DOHH2 (cell line): Measurements from ENCODE around the gene PGBD5.

ENCODE experiments used
- H3F3A ChIP-seq: fragments of 200-600 bp; sonication (generic), shearing (Covaris generic); 2 replicates; pipeline ENCODE4 v1.6.0; 2016; ENCODE audit warnings: antibody characterized with exemption, mild to moderate bottlenecking; ENCODE audit not compliant: control insufficient read depth, insufficient read depth
- H3K27ac ChIP-seq: fragments of 200-600 bp; sonication (generic); 2 replicates; pipeline ENCODE4 v1.5.1; 2014; ENCODE audit warnings: low read depth, mild to moderate bottlenecking, low read length, moderate library complexity
- H3K27me3 ChIP-seq: fragments of 200-600 bp; sonication (generic); 2 replicates; pipeline ENCODE4 v1.6.1; 2014; ENCODE audit warnings: mild to moderate bottlenecking, low read length, mixed read lengths; ENCODE audit not compliant: control insufficient read depth
- H3K36me3 ChIP-seq: fragments of 200-600 bp; sonication (generic); 2 replicates; pipeline ENCODE4 v1.6.1; 2014; ENCODE audit warnings: mild to moderate bottlenecking, low read length, moderate library complexity, mixed read lengths; ENCODE audit not compliant: control insufficient read depth
- H3K4me1 ChIP-seq: fragments of 200-600 bp; sonication (generic); 2 replicates; pipeline ENCODE4 v1.6.1; 2014; ENCODE audit warnings: mild to moderate bottlenecking, low read length, mixed read lengths; ENCODE audit not compliant: control insufficient read depth
- H3K4me2 ChIP-seq: fragments of 200-600 bp; sonication (generic); 2 replicates; pipeline ENCODE4 v1.6.0; 2014; ENCODE audit warnings: mild to moderate bottlenecking, low read length, moderate library complexity
- H3K4me3 ChIP-seq: fragments of 200-600 bp; sonication (generic); 2 replicates; pipeline ENCODE4 v1.5.1; 2014; ENCODE audit warnings: mild to moderate bottlenecking, low read length, mixed read lengths
- H3K79me2 ChIP-seq: fragments of 200-600 bp; sonication (generic); 2 replicates; pipeline ENCODE4 v1.6.1; 2014; ENCODE audit warnings: mild to moderate bottlenecking, low read length, mixed read lengths; ENCODE audit not compliant: control insufficient read depth
- H3K9me2 ChIP-seq: fragments of 200-600 bp; sonication (generic); replicated peaks from 2 replicates; pipeline ENCODE4 v1.6.1; 2014; ENCODE audit warnings: mild to moderate bottlenecking, low read length, mixed read lengths; ENCODE audit not compliant: control insufficient read depth
- H3K9me3 ChIP-seq: fragments of 200-600 bp; sonication (generic); 2 replicates; pipeline ENCODE4 v1.6.1; 2014; ENCODE audit warnings: antibody characterized with exemption, low read length, mixed read lengths; ENCODE audit not compliant: control insufficient read depth, insufficient read depth
- H4K20me1 ChIP-seq: fragments of 200-600 bp; sonication (generic); 2 replicates; pipeline ENCODE4 v1.6.0; 2014; ENCODE audit warnings: low read depth, mild to moderate bottlenecking, antibody characterized with exemption, low read length, moderate library complexity; ENCODE audit not compliant: control insufficient read depth, insufficient read depth
- EZH2phosphoT487 ChIP-seq: fragments of 200-600 bp; sonication (generic); IDR thresholded peaks from 2 replicates; pipeline ENCODE4 v1.6.1; 2017; ENCODE audit warnings: borderline replicate concordance, mild to moderate bottlenecking, antibody characterized with exemption, low read length, moderate library complexity, mixed read lengths
- TF ChIP-seq, protein P1 (sequence below): fragments of 200-600 bp; sonication (generic); IDR thresholded peaks from one replicate; pipeline ENCODE4 v1.5.1; 2014; ENCODE audit warnings: antibody characterized with exemption, mild to moderate bottlenecking, low read depth, low read length; ENCODE audit not compliant: poor library complexity, severe bottlenecking

The PGBD5 gene

DNA sequence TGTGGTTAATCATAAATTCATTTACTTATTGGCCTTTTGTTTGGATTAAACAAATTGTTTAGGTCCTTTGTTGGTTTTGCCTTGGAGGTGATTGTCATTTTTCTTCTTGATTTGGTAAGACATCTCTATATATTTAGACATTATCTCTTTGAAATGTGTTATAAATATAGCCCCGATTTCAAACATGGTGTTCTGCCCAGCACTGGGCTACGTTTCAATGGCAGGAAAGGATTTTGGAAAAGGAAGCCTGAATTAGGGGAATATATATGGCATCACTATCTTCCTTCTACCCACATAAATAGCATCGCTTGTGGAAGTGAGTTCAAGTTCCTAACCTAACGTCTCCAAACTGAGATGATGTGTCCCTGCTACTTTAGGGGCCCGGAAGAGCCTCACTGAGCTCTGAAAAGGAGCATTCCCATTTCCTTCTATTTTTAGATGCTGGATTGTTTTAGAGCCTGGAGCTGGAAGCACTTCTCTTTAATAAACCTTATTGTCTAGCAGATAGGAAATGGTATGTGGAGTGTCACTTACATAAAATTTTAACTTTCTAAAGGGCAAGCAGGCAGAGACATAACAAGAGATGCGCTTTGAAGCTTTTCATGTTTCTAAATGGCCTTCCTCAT is 39.4 kb downstream of the PGBD5 start:
- Histone ChIP-seq H3K27me3 (no peaks in the 10 kb centered on the region), H3K79me2 (no peaks in the 10 kb centered on the region), H3K9me2 (no peaks in the 10 kb centered on the region), H4K20me1 (no peaks in the 10 kb centered on the region), H3K4me3 (no peak overlapping the region), H3K36me3 (no peaks in the 10 kb centered on the region), H3K4me1 (no peaks in the 10 kb centered on the region), H3F3A (no peaks in the 10 kb centered on the region), H3K9me3 (no peaks in the 10 kb centered on the region), H3K4me2 (no peak overlapping the region), H3K27ac (no peak overlapping the region)
- TF ChIP-seq, protein P1, sequence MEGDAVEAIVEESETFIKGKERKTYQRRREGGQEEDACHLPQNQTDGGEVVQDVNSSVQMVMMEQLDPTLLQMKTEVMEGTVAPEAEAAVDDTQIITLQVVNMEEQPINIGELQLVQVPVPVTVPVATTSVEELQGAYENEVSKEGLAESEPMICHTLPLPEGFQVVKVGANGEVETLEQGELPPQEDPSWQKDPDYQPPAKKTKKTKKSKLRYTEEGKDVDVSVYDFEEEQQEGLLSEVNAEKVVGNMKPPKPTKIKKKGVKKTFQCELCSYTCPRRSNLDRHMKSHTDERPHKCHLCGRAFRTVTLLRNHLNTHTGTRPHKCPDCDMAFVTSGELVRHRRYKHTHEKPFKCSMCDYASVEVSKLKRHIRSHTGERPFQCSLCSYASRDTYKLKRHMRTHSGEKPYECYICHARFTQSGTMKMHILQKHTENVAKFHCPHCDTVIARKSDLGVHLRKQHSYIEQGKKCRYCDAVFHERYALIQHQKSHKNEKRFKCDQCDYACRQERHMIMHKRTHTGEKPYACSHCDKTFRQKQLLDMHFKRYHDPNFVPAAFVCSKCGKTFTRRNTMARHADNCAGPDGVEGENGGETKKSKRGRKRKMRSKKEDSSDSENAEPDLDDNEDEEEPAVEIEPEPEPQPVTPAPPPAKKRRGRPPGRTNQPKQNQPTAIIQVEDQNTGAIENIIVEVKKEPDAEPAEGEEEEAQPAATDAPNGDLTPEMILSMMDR: no peak
- no peak for TF ChIP-seq EZH2phosphoT487

GRCh38 chr1:230385930-230386329 is 40.2 kb downstream of the PGBD5 start:
- Histone ChIP-seq H3K9me3 (no peaks in the 10 kb centered on the region), H3K4me2 (no peak overlapping the region), H4K20me1 (no peaks in the 10 kb centered on the region), H3K9me2 (no peaks in the 10 kb centered on the region), H3K36me3 (no peaks in the 10 kb centered on the region), H3K27ac (no peak overlapping the region), H3K4me1 (no peaks in the 10 kb centered on the region), H3F3A (no peaks in the 10 kb centered on the region), H3K4me3 (no peak overlapping the region), H3K27me3 (no peaks in the 10 kb centered on the region), H3K79me2 (no peaks in the 10 kb centered on the region)
- TF ChIP-seq, protein P1: no peak
- no peak for TF ChIP-seq EZH2phosphoT487

GRCh38 chr1:230385158-230385450 is 41.0 kb downstream of the PGBD5 start:
- H3K79me2 ChIP-seq: no peaks in the 10 kb centered on the region

More at GRCh38 chr1:230385158-230385450, 41.0 kb downstream of the PGBD5 start:
- Histone ChIP-seq H3K27me3 (no peaks in the 10 kb centered on the region), H3K9me3 (peaks cover 5% of the 10 kb centered on the region; the same call in 1 of the 2 replicates), H3K9me2 (no peaks in the 10 kb centered on the region), H3K27ac (no peak overlapping the region), H3K4me1 (no peaks in the 10 kb centered on the region), H3K4me2 (no peak overlapping the region), H3K36me3 (no peaks in the 10 kb centered on the region), H3F3A (no peaks in the 10 kb centered on the region), H3K4me3 (no peak overlapping the region), H4K20me1 (no peaks in the 10 kb centered on the region)
- TF ChIP-seq, protein P1: no peak
- TF ChIP-seq EZH2phosphoT487: no peak
